HL-60 (cell line): Measurements from ENCODE around the gene MALRD1.

Experiments used
- CTCF ChIP-seq: IDR thresholded peaks from one replicate; pipeline ENCODE4 v1.5.1; 2011; ENCODE audit warnings: low read length, control low read depth, inconsistent platforms; ENCODE audit not compliant: insufficient read depth
- POLR2AphosphoS5 ChIP-seq: IDR thresholded peaks from 2 replicates; pipeline ENCODE4 v1.6.1; 2012; ENCODE audit warnings: low read depth

- TF ChIP-seq CTCF (no peak), POLR2AphosphoS5 (no peak)
Measured at GRCh38 chr10:19299645-19300044, 251.0 kb downstream of the MALRD1 start.
